DMS53 treated with DMSO at 0.1 percent for 48 hours (cell line): ENCODE measurements around the gene FAM110C.
"Not testable (repeated sequence)": the region's sequence is repeated elsewhere in the genome, so short reads cannot be mapped to it uniquely, and the experiment has no call there.

Experiments
- DNase-seq: peaks from one replicate; lab custom pipeline; 2025; ENCODE audit not compliant: unreplicated experiment; lab: John Stamatoyannopoulos, UW

FAM110C gene, protein sequence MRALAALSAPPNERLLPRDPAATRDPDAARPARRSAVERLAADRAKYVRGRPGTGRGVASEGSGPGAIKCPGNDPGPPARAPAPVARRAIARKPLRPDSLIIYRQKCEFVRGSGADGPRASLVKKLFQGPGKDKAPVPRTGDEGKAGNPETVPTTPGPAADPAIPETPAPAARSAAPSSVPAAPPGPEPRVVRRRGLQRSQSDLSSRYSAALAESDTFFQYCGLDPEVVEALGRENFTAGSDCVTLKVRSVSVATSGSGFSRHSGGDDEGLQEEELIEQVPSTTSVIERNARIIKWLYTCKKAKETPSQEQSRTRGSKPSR

GRCh38 chr2:46471-47345, at the start of gene FAM110C:
Gene FAM110C (minus strand): TSS chr2:46505. CDS start chr2:46385, 120 bp downstream.
- DNase-seq = peak; percentile 25

GRCh38 chr2:92326-92725, 46.0 kb upstream of the FAM110C start:
- DNase-seq = no peak

DNA sequence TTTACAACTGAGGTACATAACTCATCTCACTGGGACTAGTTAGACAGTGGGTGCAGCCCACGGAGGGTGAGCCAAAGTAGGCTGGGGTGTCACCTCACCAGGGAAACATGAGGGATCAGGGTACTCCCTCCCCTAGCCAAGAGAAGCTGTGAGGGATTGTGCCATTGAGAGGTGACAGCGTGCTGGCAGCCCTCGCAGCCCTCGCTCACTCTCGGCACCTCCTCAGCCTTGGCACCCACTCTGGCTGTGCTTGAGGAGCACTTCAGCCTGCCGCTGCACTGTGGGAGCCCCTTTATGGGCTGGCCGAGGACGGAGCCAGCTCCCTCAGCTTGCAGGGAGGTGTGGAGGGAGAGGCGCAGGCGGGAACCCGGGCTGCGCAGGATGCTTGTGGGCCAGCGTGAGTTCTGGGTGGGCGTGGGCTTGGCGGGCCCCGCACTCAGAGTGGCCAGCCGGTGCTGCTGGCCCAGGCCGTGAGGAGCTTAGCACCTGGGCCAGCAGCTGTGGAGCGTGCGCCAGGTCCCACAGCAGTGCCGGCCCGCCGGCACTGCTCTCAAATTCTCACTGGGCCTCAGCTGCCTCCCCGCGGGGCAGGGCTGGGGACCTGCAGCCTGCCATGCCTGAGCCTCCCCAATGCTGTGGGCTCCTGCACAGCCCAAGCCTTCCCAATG, 44.5 kb upstream of the FAM110C start:
- no peak for DNase-seq

DNA sequence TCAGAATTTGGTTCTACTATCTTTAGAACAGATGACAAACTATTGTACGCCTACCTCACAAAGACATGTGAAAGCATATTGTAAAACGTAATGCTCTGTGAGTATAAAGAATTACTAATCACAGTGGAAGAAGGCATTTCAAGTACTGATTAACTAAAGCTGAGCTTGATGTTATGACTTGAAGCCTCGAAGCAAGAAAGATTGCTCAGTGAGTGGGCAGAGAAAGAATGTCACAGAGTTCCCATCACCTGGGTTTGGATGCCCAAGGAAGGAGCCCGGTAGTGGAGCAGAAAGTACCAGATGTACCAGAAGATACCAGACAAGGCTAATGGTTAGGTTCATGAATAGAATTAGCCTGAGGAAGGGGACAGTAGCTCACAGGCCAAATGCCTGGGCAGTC, 39.5 kb upstream of the FAM110C start:
- no peak for DNase-seq

GRCh38 chr2:84121-84520, 37.8 kb upstream of the FAM110C start:
- no peak for DNase-seq

- no peak for DNase-seq
Observed at GRCh38 chr2:80971-81736, 34.8 kb upstream of the FAM110C start.

- DNase-seq = no peak
Observed at GRCh38 chr2:80378-80777, 34.1 kb upstream of the FAM110C start.

- DNase-seq = no peak
Observed at GRCh38 chr2:71309-72035, 25.2 kb upstream of the FAM110C start.

GRCh38 chr2:69366-70344, 23.4 kb upstream of the FAM110C start:
- DNase-seq = peak; percentile 76

- DNase-seq = not testable (repeated sequence)
Observed at GRCh38 chr2:68637-69036, 22.3 kb upstream of the FAM110C start.

DNA sequence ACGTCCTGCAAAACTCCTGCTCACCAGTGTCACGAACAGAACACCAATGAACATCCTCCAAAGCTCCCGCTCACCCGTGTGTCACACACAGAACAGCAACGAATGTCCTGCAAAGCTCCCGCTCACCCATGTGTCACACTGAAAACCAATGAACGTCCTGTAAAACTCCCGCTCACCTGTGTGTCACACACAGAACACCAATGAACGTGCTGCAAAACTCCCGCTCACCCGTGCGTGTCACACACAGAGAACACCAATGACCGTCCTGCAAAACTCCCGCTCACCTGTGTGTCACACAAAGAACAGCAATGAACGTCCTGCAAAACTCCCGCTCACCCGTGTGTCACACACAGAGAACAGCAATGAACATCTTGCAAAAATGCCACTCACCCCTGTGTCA, 20.5 kb upstream of the FAM110C start:
- no peak for DNase-seq

GRCh38 chr2:65121-65520, 18.8 kb upstream of the FAM110C start:
- no peak for DNase-seq

DNA sequence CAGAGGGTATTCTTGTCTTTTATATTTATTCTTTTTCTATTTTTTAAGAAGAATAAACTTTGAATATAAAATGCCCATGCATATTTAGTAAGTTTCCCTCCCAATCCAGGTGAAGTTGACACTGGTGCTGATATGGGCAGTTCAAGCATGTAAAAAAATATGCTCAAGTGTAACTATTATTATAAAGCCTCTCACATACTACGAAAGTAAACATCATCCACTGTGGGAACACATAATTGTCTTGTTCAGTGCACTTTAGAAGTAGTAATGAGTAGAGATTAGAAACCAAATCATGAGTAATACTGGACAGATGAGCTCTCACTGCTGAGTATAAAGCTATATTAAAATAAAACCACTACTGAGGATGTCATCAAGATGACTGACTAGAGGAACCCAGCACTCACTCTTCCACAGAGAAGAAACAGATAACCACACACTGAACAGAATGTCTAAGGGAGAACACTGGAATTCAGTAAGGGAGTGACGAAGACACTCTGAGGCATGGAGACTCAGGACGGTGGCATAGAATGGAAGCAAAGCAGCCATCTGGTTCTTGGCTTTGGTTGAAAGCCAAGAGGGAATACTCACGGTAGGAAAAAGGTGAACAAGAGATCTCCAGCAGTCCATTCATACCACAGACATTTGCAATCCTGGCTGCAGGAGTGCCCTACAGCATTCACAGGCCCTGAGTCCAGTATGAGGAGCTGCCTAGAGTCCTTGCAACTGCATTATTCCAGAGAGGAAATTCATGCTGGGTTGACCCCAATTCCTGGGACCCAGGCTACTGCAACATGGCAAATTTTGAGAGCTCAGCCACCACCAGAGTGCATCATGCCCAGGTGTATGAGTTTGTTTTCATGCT, 9.5 kb upstream of the FAM110C start:
- DNase-seq = no peak

DNA sequence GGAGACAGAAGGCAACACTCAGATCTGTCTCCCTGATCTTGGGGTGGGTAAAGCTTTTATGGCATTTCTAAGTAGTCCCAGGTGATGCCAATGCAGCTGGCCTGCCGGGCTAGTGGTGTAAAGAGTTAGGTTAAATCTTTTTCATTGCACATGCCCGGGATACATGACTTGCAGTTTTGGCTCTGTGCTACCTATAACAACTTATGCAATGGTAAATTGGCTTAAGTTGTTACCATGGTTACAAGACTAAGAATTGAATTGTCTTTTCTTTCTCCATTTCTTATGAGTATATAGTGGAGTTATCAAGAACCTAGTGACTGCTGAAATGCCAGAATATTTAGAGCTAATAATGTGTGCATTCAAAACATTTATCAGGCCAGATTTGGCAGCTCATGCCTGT, 5.3 kb upstream of the FAM110C start:
- no peak for DNase-seq

DNA sequence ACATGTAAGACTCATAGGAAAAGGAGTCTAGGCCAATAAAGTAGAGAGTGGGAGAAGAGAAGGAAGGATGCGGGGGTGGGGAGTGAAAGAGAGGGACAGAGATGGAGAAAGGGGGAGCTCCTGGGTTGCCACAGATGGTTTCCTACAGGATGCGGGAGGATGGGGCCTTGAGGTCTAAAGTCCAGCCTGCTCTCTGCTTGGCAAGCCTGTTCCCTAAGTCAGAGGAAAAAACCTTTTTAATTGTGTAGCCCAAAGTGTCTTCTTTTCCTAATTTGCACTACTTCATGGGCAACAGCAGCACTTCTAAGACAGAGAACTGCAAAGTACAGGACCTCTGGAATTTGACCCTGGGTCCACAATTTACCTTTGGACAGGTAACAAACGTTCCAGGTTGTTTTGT, 1.4 kb upstream of the FAM110C start:
- no peak for DNase-seq

DNA sequence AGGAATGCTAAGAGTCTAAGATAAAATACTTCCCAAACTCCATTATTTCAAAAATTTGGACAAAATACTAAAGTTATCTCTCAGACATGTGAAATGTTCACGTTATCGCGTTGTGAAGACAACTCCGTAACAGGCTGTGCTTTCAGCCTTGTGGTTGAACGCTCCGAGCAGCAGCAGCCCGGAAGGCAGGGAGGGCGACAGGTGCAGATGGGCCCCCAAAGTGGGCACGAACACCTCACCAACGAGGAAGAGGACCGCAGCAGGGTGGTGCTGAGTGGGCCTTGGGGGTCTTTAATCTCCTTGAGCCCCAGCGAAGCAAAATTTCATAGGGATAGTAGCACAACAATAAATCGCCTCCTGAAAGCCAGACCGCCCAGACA, 1.0 kb upstream of the FAM110C start:
- DNase-seq = no peak

- DNase-seq = no peak
Observed at GRCh38 chr2:46131-46470, 204 bp downstream of the FAM110C start.

DNA sequence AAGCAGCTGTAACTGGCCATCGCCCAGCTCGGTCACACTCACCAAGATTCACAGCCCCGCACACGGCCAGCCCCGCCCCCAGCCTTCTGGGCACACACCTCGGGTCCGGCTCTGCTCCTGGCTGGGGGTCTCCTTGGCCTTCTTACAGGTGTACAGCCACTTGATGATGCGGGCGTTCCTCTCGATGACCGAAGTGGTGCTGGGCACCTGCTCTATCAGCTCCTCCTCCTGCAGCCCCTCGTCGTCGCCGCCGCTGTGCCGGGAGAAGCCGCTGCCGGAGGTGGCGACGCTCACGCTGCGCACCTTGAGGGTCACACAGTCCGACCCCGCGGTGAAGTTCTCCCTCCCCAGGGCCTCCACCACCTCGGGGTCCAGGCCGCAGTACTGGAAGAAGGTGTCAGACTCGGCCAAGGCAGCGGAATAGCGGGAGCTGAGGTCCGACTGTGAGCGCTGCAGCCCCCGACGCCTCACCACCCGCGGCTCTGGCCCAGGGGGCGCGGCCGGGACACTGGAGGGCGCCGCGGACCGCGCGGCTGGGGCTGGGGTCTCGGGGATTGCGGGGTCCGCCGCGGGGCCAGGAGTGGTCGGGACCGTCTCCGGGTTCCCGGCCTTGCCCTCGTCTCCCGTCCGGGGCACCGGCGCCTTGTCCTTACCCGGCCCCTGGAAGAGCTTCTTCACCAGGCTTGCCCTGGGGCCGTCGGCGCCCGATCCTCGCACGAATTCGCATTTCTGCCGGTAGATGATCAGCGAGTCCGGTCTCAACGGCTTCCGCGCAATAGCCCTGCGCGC, 769 bp downstream of the FAM110C start:
- DNase-seq = no peak
